GM21737 (cell line): ENCODE results near the gene ZNF839.

ENCODE experiments used
- ATAC-seq: cut with Tn5 transposase; IDR thresholded peaks from one replicate; pipeline ENCODE4 v1.9.1; 2021; ENCODE audit warnings: mild to moderate bottlenecking, moderate library complexity; ENCODE audit not compliant: unreplicated experiment

ZNF839 gene

DNA sequence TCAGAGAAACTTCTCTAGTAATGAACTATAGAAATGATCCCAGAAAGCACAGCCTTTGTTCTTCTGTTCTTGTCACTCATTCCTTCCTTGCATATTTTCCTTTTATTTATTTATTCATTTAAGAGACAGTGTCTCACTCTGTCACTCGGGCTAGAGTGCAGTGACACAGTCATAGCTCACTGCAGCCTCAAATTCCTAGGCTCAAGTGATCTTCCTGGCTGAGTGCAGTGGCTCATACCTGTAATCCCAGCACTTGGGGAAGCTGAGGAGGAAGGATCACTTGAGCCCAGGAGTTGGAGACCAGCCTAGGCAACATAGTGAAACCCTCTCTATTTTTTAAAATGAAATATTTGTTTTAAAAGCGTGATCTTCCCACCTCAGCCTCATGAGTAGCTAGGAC, 54.7 kb downstream of the ZNF839 start:
- no peak for ATAC-seq

DNA sequence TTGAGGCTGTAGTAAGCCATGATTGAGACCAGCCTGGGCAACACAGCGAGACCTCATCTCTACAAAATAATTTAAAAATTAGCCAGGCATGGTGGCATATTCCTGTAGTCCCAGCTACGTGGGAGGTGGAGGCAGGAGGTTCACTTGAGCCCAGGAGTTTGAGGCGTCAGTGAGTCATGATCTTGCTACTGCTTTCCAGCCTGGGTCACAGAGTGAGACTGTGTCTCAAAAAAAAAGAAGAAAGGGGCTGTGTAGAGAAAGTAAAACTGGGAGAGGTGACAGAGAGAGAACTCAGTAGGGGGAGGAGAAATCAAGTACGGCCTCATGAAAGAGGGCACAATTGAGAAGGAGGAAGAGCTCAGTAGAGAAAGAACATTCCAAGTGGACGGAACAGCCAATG, 55.6 kb downstream of the ZNF839 start:
- no peak for ATAC-seq

DNA sequence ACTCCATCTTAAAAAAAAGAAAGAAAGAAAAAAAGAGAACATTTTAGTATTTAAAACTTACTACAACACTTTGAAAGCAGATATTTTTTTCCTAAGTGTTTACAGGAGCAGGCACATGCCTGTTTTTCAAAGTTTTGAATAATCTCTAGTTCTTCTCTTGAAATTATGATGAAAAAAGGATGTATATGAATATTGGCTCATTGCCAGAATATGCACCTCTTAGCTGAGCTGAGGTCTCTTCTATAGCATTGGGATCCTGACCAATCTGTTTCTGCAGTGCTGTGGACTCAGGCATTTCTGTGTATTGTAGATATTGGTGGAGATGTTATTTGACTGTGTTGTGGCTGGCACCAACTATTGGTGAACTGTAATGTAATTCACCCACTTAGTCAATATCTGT, 58.1 kb downstream of the ZNF839 start:
- no peak for ATAC-seq

DNA sequence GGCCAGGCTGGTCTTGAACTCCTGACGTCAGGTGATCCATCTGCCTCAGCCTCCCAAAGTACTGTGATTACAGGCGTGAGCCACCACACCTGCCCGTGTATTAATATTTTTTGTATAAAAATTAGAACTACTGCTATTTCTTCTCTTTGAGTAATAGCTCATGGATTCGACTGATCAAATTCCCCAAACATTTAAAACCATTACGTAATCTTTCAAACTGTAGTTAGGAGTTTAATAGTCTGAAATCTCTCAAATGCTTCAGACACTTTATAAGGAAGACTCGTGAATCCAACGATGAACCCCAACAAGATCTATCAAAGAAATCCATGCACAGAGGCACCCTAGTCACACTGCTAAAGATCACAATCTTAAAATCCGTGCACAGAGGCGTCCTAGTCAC, 59.3 kb downstream of the ZNF839 start:
- ATAC-seq, result no peak

DNA sequence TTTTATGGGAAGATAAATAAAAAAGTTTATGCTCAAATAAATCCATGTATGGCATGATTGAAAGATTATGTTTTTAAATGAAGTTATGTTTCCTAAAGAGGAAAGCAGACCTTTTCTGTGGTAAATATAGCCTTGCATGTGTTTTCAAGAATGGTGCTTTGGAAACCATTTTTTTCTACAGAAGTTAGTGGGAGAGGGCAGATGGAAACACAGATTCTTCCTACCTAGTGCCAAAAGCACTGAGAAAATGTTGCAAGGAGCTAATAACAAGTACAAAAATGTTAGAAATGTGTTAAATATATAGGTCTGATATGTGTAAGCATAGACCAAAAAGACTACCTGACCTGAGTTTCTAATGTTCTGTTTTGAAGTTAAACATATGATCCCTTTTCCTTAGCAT, 67.5 kb downstream of the ZNF839 start:
- ATAC-seq, result no peak

DNA sequence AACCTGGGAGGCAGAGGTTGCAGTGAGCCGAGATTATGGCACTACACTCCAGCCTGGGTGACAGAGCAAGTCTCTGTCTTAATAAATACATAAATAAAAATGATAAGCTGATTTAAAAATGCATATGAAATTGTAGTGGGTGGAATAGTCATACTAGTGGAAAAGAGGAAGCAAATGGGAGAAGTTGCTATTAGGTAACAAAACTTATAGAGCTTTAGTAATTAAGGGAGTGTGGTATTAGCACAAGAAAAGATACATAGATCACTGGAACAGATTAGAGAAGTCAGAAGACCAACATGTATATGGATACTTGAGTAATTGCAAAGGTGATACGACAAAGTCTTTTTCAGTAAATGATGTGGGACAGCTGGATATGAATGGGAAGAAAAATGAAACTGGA, 69.7 kb downstream of the ZNF839 start:
- no peak for ATAC-seq

DNA sequence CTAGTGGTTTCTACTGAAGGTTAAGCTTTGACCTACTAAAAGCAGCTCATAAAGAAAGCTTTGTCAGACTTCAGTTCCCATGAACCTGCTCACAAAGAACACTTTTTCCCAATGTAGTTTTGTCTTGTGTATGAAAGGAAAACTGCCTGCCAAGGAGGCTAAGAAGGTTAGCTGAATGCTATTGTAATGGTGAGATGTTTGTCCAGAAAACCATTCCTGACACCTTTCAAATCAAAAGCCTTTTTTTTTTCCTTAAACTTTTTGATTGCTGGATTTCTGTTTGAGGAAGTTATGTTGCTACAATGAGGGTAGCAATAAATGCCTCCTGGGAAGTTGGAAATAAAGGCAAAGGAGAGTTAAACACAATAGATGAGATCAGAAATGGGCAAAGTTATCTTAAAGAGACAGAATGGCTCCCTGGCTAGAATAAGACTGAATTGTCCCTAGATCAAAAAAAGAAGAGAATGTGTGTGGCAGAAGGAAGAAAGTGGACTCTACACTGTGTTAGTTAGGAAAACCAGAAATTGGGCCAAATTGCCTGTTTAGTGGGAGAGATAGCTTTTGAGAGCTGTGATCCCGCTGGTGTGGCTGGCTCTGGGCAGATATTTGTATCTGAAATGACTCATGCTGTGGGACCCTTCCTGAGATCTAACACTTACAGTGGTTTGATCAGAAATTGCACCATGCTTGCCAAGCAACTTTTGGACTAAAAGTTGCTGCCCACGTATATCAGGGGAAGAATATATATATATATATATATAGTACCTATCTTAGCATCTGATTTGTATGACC, 70.7 kb downstream of the ZNF839 start:
- ATAC-seq, result no peak
